ENCODE data around the gene ERV3-1.

GRCh38 chr7:64998865-64999164 is 7.7 kb downstream of the ERV3-1 start:
- TF ChIP-seq RAD21 (conservative IDR thresholded peaks at IDR 0.05) (no peak), REST (IDR thresholded peaks at IDR 0.05; ENCODE audit: borderline replicate concordance) (no peak)
